GM21528 (cell line): Measurements from ENCODE around the gene CSPG4.

Experiments used
- ATAC-seq: cut with Tn5 transposase; IDR thresholded peaks from one replicate; pipeline ENCODE4 v1.9.1; 2021; ENCODE audit warnings: mild to moderate bottlenecking, moderate library complexity; ENCODE audit not compliant: unreplicated experiment, low FRiP score

The CSPG4 gene

GRCh38 chr15:75625542-75626347, 86.9 kb downstream of the CSPG4 start, which contains the start of gene SNUPN:
SNUPN (minus strand) TSS chr15:75625725; CDS start chr15:75621051, 4,674 bp downstream.
- peak; percentile 75 for ATAC-seq
